ENCODE measurements around the gene PIP5K1B.

DNA sequence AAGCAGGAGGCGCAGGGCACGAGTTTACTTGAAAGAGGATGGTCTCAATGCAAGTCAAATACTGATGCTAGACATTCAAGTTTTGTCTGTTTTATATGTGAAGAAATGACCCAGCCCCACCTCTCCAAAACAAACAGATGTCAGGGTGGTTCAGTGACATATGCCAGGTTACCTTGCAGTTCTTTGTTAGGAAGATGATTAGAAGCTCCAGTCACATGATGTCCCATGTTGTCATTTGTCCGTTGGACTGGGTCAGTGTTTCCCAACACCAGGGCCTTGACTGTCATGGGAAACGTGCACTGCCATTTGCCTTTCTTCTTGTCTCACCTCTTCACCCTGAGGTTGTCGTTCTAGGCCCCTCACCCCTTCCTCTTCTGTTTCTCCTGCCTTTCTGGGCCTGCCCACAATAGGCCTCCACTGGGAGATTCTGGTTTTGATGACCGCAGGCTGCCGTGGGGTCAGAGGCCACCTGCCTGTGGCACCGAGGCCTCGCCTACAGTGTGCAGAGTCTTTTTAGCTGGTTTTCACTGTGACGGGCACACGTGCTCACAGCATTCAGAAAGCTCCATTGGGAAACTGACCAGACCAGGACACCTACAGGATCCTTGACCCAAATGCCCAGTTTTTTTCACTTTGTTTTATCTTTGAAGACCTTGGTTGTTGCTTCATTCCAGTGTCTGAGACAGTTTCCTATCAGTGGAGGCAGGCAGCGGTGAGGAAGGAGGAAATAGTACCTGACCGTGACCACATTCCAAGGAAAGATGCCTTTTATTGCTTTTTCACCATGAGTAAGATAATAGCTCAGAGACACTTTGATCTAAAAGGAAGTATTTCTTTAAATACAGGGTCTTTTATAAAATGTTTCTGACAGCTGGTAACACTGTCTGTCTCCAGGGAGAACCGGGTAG, 123.1 kb downstream of the PIP5K1B start:
- TF ChIP-seq, protein P1, sequence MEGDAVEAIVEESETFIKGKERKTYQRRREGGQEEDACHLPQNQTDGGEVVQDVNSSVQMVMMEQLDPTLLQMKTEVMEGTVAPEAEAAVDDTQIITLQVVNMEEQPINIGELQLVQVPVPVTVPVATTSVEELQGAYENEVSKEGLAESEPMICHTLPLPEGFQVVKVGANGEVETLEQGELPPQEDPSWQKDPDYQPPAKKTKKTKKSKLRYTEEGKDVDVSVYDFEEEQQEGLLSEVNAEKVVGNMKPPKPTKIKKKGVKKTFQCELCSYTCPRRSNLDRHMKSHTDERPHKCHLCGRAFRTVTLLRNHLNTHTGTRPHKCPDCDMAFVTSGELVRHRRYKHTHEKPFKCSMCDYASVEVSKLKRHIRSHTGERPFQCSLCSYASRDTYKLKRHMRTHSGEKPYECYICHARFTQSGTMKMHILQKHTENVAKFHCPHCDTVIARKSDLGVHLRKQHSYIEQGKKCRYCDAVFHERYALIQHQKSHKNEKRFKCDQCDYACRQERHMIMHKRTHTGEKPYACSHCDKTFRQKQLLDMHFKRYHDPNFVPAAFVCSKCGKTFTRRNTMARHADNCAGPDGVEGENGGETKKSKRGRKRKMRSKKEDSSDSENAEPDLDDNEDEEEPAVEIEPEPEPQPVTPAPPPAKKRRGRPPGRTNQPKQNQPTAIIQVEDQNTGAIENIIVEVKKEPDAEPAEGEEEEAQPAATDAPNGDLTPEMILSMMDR (IDR thresholded peaks at IDR 0.05; ENCODE audit: insufficient read depth, low read depth, low read length): no peak
- no peak for TF ChIP-seq EZH2 (IDR thresholded peaks at IDR 0.05; ENCODE audit: insufficient read depth, low read length)

All from astrocyte (in vitro differentiated cells and primary cell).